PC-3 (cell line): ENCODE data around the gene CBX2.

ENCODE experiments used
- EZH2phosphoT487 ChIP-seq: fragments of 300-600 bp; sonication (generic); IDR thresholded peaks from 2 replicates; pipeline ENCODE4 v1.6.1; 2018; ENCODE audit warnings: mild to moderate bottlenecking, antibody characterized with exemption, low read length, borderline replicate concordance
- TF ChIP-seq, protein P1 (sequence below): fragments of 300-600 bp; sonication (generic); conservative IDR thresholded peaks from 2 replicates; pipeline ENCODE4 v1.5.1; 2017; ENCODE audit warnings: antibody characterized with exemption, low read depth, mild to moderate bottlenecking, low read length

DNA sequence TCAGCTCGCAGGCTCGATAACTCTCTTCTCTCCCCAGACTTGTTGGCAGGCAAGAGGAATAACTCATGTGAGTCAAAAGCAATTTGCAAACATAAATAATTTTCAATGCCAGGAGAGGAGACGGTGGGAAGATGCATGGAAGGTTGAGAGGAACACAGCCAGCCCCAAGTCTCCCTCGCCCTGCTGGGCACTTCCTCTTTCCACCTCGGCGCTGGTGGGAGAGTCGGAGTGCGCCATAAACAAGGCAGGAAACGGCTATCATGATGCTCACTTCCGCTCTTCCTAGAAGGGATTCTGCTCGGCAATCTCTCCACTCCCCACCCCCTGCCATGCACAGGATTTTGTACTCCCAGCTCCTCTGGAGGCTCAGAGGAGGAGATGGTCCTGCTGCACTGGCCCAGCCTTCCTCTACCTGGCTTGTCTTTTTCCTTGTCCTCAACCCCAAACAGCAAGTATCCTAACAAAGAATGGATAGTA, 48.3 kb downstream of the CBX2 start:
- TF ChIP-seq, protein P1, sequence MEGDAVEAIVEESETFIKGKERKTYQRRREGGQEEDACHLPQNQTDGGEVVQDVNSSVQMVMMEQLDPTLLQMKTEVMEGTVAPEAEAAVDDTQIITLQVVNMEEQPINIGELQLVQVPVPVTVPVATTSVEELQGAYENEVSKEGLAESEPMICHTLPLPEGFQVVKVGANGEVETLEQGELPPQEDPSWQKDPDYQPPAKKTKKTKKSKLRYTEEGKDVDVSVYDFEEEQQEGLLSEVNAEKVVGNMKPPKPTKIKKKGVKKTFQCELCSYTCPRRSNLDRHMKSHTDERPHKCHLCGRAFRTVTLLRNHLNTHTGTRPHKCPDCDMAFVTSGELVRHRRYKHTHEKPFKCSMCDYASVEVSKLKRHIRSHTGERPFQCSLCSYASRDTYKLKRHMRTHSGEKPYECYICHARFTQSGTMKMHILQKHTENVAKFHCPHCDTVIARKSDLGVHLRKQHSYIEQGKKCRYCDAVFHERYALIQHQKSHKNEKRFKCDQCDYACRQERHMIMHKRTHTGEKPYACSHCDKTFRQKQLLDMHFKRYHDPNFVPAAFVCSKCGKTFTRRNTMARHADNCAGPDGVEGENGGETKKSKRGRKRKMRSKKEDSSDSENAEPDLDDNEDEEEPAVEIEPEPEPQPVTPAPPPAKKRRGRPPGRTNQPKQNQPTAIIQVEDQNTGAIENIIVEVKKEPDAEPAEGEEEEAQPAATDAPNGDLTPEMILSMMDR: no peak
- TF ChIP-seq EZH2phosphoT487: no peak
